Erythroblast (primary cell): ENCODE results near the gene ATP6AP2.

ENCODE experiments used
- DNase-seq, 2 experiments: peaks; one replicate each; lab custom pipeline; 2025; lab: John Stamatoyannopoulos, UW
- GATA1 ChIP-seq: IDR thresholded peaks from 2 replicates; pipeline ENCODE4 v1.6.1; 2011; ENCODE audit warnings: low read depth, mild to moderate bottlenecking, control low read depth, low read length, moderate library complexity
- POLR2A ChIP-seq: IDR thresholded peaks from 2 replicates; pipeline ENCODE4 v1.6.1; 2011; ENCODE audit warnings: mild to moderate bottlenecking, low read length

Gene ATP6AP2

GRCh38 chrX:40580537-40581335, at the start of gene ATP6AP2:
TSS of gene ATP6AP2 (plus strand) at chrX:40580970. CDS start at chrX:40581066, 96 bp downstream.
- DNase-seq, result peak; percentile 95
- TF ChIP-seq GATA1 (no peak), POLR2A (peak; percentile 80)

- no peak for DNase-seq
- TF ChIP-seq POLR2A, result no peak
- TF ChIP-seq GATA1, result no peak
Measured at GRCh38 chrX:40531056-40531826, 49.5 kb upstream of the ATP6AP2 start.

GRCh38 chrX:40537310-40537709, 43.5 kb upstream of the ATP6AP2 start:
- no peak for TF ChIP-seq GATA1
- DNase-seq, result peak in 1 of 2 experiments; percentile 8

GRCh38 chrX:40538406-40538805, 42.4 kb upstream of the ATP6AP2 start:
- TF ChIP-seq GATA1, result no peak
- TF ChIP-seq POLR2A, result no peak
- no peak for DNase-seq

- peak; percentile 82 to 83 for DNase-seq
- TF ChIP-seq GATA1 (no peak), POLR2A (no peak)
Measured at GRCh38 chrX:40539214-40540142, 41.3 kb upstream of the ATP6AP2 start.

- TF ChIP-seq GATA1, result no peak
- TF ChIP-seq POLR2A, result no peak
- DNase-seq, result no peak
Measured at GRCh38 chrX:40542208-40542607, 38.6 kb upstream of the ATP6AP2 start.

GRCh38 chrX:40542972-40543371, 37.8 kb upstream of the ATP6AP2 start:
- no peak for DNase-seq
- no peak for TF ChIP-seq GATA1
- TF ChIP-seq POLR2A, result no peak

- DNase-seq, result peak; percentile 67 to 81
- TF ChIP-seq GATA1 (no peak), POLR2A (no peak)
Measured at GRCh38 chrX:40543661-40544328, 37.0 kb upstream of the ATP6AP2 start.

GRCh38 chrX:40544343-40545266, 36.2 kb upstream of the ATP6AP2 start:
- peak; percentile 89 to 95 for DNase-seq
- TF ChIP-seq GATA1 (peak; percentile 50), POLR2A (no peak)

GRCh38 chrX:40546870-40547269, 33.9 kb upstream of the ATP6AP2 start:
- TF ChIP-seq GATA1 (no peak), POLR2A (no peak)
- DNase-seq, result no peak

GRCh38 chrX:40550066-40550465, 30.7 kb upstream of the ATP6AP2 start:
- peak; percentile 89 to 92 for DNase-seq
- TF ChIP-seq GATA1 (no peak), POLR2A (no peak)

GRCh38 chrX:40552768-40553167, 28.0 kb upstream of the ATP6AP2 start:
- DNase-seq, result peak; percentile 44 to 56
- TF ChIP-seq GATA1 (no peak), POLR2A (no peak)

- TF ChIP-seq POLR2A (no peak), GATA1 (no peak)
- DNase-seq, result no peak
Measured at GRCh38 chrX:40558590-40558989, 22.2 kb upstream of the ATP6AP2 start.
